OCI-LY1 (cell line): ENCODE measurements around the gene MEPCE.

ENCODE experiments used
- EZH2 ChIP-seq: fragments of 200-600 bp; sonication (generic), shearing (Covaris generic); IDR thresholded peaks from 2 replicates; pipeline ENCODE4 v1.8.0; 2017; ENCODE audit warnings: borderline replicate concordance, mixed run types, mild to moderate bottlenecking, antibody characterized with exemption, low read length, moderate library complexity, mixed read lengths
- TF ChIP-seq, protein P1 (sequence below): fragments of 200-600 bp; sonication (generic), shearing (Covaris generic); IDR thresholded peaks from 2 replicates; pipeline ENCODE4 v1.5.1; 2017; ENCODE audit warnings: mild to moderate bottlenecking, antibody characterized with exemption, low read length, moderate library complexity, mixed read lengths

DNA sequence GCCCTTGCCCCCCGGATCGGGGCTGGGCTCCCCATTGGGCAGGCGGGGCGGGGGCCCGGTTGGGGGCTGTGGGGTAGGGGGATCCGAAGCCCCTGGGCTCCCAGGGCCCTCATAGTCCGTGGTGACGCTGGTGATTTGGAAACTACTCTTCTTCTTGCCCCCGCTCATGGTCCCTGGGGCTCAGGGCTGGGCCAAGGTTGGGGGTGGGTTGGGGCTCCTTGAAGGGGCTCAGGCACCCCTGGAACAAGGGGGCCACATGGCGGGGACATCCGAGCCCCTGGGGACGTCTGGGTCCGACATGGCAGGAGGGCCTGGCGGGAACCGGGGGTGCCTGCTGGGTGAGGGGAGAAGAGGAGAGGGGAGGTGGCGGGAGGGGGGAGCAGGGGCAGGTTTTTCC lies 48.2 kb downstream of the MEPCE start:
- TF ChIP-seq, protein P1, sequence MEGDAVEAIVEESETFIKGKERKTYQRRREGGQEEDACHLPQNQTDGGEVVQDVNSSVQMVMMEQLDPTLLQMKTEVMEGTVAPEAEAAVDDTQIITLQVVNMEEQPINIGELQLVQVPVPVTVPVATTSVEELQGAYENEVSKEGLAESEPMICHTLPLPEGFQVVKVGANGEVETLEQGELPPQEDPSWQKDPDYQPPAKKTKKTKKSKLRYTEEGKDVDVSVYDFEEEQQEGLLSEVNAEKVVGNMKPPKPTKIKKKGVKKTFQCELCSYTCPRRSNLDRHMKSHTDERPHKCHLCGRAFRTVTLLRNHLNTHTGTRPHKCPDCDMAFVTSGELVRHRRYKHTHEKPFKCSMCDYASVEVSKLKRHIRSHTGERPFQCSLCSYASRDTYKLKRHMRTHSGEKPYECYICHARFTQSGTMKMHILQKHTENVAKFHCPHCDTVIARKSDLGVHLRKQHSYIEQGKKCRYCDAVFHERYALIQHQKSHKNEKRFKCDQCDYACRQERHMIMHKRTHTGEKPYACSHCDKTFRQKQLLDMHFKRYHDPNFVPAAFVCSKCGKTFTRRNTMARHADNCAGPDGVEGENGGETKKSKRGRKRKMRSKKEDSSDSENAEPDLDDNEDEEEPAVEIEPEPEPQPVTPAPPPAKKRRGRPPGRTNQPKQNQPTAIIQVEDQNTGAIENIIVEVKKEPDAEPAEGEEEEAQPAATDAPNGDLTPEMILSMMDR = no peak
- no peak for TF ChIP-seq EZH2
